Upper lobe of right lung (tissue), 1 donor: Measurements from ENCODE around the gene WDR27. TPM values are rescaled to one million over a fixed set of nuclear protein-coding genes. Genes with fewer than 3 reads are reported as not detected.
A peak's percentile ranks its signal among the peaks of the same experiment; 100 is the strongest.
"Not testable (repeated sequence)": the region's sequence is repeated elsewhere in the genome, so short reads cannot be mapped to it uniquely, and the experiment has no call there.

ENCODE experiments used
- ATAC-seq: fragments of 200-7000 bp; cut with Tn5 transposase; one replicate; pipeline ENCODE4 v1.9.1; 2020; ENCODE audit warnings: mild to moderate bottlenecking, moderate library complexity
- DNase-seq: peaks from one replicate; pipeline ENCODE4 v3.0.0-alpha.2; 2020
- H3K27ac ChIP-seq: fragments of 200-600 bp; one replicate; pipeline ENCODE4 v1.8.0; 2022
- H3K27me3 ChIP-seq: fragments of 200-600 bp; one replicate; pipeline ENCODE4 v1.8.0; 2022; ENCODE audit warnings: mild to moderate bottlenecking
- H3K36me3 ChIP-seq: fragments of 200-600 bp; one replicate; pipeline ENCODE4 v1.8.0; 2022
- H3K4me1 ChIP-seq: fragments of 200-600 bp; one replicate; pipeline ENCODE4 v1.8.0; 2022
- H3K4me3 ChIP-seq: fragments of 200-600 bp; one replicate; pipeline ENCODE4 v1.8.0; 2022; ENCODE audit warnings: mild to moderate bottlenecking
- H3K9me3 ChIP-seq: fragments of 200-600 bp; one replicate; pipeline ENCODE4 v1.8.0; 2022
- intact Hi-C: fragments of 100-400 bp; cut with DNase I; formaldehyde crosslinking; loops from one replicate; pipeline ENCODE4 v1.11.0; 2022
- total RNA-seq: library from RNA; stranded (reverse); fragmentation: NEBNext Ultra II Directional; extraction: Animal tissue kit (Norgen Biotek cat#: 25700); gene quantifications from one replicate; pipeline ENCODE4 v1.2.1, GENCODE V29; 2021
- TF ChIP-seq, protein P1 (sequence below): fragments of 200-600 bp; IDR thresholded peaks from one replicate; pipeline ENCODE4 v1.8.0; 2022; ENCODE audit warnings: antibody characterized with exemption
- donor health status: DM: no; HTN: yes; CAD: no; lungs with severe emphysema.

Gene WDR27
- total RNA-seq, 1 donor from 2014 or later: 39.0 TPM

DNA sequence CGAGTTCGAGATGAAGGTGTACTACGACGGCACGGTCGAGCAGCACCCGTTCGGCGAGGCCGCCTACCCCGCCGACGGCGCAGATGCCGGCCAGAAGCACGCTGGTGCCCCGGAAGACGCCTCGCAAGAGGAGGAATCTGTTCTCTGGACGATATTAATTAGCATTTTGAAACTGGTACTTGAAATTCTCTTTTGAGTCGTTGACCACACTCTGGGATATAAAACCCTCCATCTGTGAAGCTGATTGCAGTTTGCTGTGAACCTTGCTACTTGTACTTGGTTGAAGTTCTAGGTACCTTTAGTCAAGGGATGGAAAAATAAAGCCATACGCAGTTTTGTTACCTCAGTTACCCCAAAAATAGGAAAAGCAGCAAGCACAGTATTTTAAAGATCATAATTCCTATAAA is 1.0 kb upstream of the WDR27 start:
- Histone ChIP-seq H3K27ac (peak overlapping the region; percentile 93), H3K9me3 (no peaks in the 10 kb centered on the region), H3K4me3 (peak overlapping the region; percentile 76), H3K27me3 (no peaks in the 10 kb centered on the region), H3K36me3 (peaks cover 17% of the 10 kb centered on the region), H3K4me1 (peaks cover 35% of the 10 kb centered on the region)
- intact Hi-C loops: no loop called here
- DNase-seq: no peak
- TF ChIP-seq, protein P1, sequence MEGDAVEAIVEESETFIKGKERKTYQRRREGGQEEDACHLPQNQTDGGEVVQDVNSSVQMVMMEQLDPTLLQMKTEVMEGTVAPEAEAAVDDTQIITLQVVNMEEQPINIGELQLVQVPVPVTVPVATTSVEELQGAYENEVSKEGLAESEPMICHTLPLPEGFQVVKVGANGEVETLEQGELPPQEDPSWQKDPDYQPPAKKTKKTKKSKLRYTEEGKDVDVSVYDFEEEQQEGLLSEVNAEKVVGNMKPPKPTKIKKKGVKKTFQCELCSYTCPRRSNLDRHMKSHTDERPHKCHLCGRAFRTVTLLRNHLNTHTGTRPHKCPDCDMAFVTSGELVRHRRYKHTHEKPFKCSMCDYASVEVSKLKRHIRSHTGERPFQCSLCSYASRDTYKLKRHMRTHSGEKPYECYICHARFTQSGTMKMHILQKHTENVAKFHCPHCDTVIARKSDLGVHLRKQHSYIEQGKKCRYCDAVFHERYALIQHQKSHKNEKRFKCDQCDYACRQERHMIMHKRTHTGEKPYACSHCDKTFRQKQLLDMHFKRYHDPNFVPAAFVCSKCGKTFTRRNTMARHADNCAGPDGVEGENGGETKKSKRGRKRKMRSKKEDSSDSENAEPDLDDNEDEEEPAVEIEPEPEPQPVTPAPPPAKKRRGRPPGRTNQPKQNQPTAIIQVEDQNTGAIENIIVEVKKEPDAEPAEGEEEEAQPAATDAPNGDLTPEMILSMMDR: no peak
- ATAC-seq: no peak

DNA sequence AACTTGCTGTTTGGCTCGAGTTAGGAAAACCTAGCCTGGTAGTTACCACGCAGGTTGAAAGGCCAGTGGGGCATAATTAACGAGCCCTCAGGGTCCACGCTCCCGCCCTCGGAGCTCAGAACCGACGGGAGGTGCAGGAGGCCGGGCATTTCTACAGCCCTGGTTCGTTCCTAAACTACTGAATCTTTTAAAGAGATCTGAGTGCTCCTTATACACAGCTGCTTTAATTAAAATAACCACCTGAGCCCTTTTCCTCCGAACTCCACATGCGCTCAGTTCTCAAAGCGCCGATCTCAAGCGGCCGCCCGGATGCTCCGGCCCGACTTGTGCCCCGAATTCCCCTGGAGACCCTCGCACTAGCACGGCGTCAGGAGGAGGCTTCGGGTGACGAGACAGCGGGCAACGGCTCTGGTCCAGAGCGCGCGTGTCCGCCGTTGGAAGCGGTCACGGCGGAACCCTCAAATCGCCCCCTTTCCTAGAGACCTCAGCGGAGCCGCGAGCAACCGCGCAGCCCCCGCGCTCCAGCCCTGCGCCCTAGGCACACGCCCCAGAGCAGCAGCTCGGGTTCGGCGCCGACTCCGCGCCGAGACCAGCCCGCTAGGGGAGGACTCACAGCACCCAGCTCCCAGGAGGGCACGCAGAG is 397 bp downstream of the WDR27 start:
- H3K4me3 ChIP-seq: peak overlapping the region; percentile 76
- no peaks in the 10 kb centered on the region for H3K27me3 ChIP-seq
- H3K4me1 ChIP-seq: peaks cover 35% of the 10 kb centered on the region
- H3K27ac ChIP-seq: peak overlapping the region; percentile 93
- ATAC-seq (no peak), DNase-seq (no peak)
- no peaks in the 10 kb centered on the region for H3K9me3 ChIP-seq
- H3K36me3 ChIP-seq: peaks cover 15% of the 10 kb centered on the region
- intact Hi-C loops: no loop called here
- TF ChIP-seq, protein P1: no peak

DNA sequence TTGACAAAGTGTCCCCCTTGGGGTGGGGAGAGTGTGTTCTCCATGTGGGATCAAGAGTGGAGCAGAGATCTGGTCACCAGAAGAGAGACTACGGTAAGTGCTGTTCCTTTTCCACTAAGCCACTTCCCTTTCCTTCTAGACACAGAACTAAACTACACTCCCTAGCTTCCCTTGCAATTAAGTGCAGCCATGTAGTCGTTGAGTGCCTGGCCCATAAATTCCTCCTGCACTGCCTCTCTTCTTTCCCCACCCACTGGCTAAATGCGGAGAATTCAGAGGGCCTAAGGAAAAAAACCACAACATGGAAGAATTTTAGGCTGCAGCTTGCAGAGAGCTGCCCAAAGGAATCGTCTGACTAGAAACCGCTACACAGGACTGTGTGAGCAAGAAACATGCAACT is 1.5 kb downstream of the WDR27 start:
- H3K4me3 ChIP-seq: no peak overlapping the region
- intact Hi-C loops: no loop called here
- H3K36me3 ChIP-seq: peaks cover 15% of the 10 kb centered on the region
- no peak for ATAC-seq
- no peaks in the 10 kb centered on the region for H3K9me3 ChIP-seq
- H3K27me3 ChIP-seq: no peaks in the 10 kb centered on the region
- peaks cover 35% of the 10 kb centered on the region for H3K4me1 ChIP-seq
- TF ChIP-seq, protein P1: no peak
- H3K27ac ChIP-seq: no peak overlapping the region
- no peak for DNase-seq

DNA sequence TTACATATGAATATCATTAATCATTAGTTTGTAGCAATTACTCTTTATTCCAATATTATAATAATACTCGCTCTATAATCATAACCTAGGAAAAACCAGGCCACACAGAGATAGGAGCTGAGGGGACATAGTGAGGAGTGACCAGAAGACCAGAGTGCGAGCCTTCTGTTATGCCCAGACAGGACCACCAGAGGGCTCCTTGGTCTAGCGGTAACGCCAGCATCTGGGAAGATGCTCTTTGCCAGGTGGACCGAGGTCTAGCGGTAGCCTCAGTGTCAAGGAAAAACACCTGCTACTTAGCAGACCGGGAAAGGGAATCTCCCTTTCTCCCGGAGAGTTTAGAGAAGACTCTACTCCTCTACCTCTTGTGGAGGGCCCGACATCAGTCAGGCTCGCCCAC is 4.7 kb downstream of the WDR27 start:
- not testable (repeated sequence) for DNase-seq, ATAC-seq

DNA sequence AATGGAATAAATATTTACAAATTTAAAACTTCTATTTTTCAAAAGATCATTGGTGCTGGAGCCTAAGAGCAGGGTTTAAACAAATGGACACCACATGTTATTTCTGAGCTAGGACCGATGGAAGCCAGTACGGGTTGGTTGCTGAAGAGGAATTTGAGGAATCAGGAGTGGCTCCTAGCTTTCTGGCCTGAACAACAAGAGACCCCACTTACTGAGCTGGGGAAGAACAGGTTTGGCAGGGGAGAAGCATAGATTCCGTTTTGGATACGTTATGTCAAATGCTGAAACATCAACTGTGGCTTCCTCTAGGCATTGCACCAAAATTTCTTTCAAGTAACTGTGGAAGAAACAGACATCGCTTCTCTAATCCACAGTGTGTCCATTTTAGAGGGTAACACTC is 6.7 kb downstream of the WDR27 start:
- Histone ChIP-seq H3K27ac (no peak overlapping the region), H3K9me3 (no peaks in the 10 kb centered on the region), H3K36me3 (no peaks in the 10 kb centered on the region), H3K4me3 (no peak overlapping the region), H3K27me3 (no peaks in the 10 kb centered on the region), H3K4me1 (peaks cover 2% of the 10 kb centered on the region)
- intact Hi-C loops: no loop called here
- ATAC-seq (peak; percentile 33), DNase-seq (no peak)
- TF ChIP-seq, protein P1: no peak

More for the DNA sequence above, 4.7 kb downstream of the WDR27 start:
- TF ChIP-seq, protein P1: peak; percentile 47
- H3K27ac ChIP-seq, H3K4me3 ChIP-seq, H3K27me3 ChIP-seq, intact Hi-C loops, H3K9me3 ChIP-seq, H3K36me3 ChIP-seq: not testable (repeated sequence)
- peaks cover 11% of the 10 kb centered on the region for H3K4me1 ChIP-seq

DNA sequence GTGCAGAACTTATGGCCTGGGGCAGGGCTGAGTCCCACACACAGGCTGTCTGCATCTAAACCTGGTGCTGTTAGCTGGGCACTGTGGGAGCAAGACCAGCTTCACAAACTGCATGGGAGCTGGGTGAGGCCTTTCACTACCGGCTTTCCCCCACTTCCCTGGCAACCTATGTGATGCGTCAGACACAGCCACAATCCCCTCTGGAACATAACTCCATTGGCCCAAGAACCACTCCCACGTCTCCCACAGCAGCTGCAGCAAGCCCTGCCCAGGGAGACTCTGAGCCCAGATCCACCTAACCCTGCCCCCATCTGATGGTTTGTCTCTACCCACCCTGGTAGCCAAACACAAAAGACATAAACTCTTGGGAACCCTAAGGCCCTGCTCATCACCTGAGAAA is 9.3 kb downstream of the WDR27 start:
- intact Hi-C loops: no loop called here
- peaks cover 12% of the 10 kb centered on the region for H3K36me3 ChIP-seq
- H3K27ac ChIP-seq: no peak overlapping the region
- H3K27me3 ChIP-seq: no peaks in the 10 kb centered on the region
- no peak overlapping the region for H3K4me3 ChIP-seq
- H3K4me1 ChIP-seq: no peaks in the 10 kb centered on the region
- TF ChIP-seq, protein P1: no peak
- H3K9me3 ChIP-seq: no peaks in the 10 kb centered on the region
- ATAC-seq (no peak), DNase-seq (no peak)
